T-cell (primary cell): ENCODE data around the gene CNKSR3. TPM values are rescaled to one million over a fixed set of nuclear protein-coding genes. Genes with fewer than 3 reads are reported as not detected.
A peak's percentile ranks its signal among the peaks of the same experiment; 100 is the strongest.

ENCODE experiments used
- ATAC-seq, 4 experiments: fragments of 200-7000 bp in 3 of 4; fragments of 150-1000 bp in 1 of 4; cut with Tn5 transposase; replicated peaks in 1 of 4; 1 replicate in 3 of 4; 2 replicates in 1 of 4; pipeline ENCODE4 v1.10.0; 2021; ENCODE audit warnings: moderate library complexity in 3 of 4, mild to moderate bottlenecking in 2 of 4, moderate number of reproducible peaks in 1 of 4
- CTCF ChIA-PET, 2 donors: fragments of 300-600 bp; sonication (Branson Sonifier 250); formaldehyde crosslinking; loops; one replicate each; lab custom pipeline; 2022; ENCODE audit warnings: antibody characterized with exemption in 2 of 2; lab: Charles Lee
- POLR2A ChIA-PET, 2 donors: fragments of 300-600 bp; sonication (Branson Sonifier 250); formaldehyde crosslinking; loops; one replicate each; lab custom pipeline; 2022; ENCODE audit warnings: antibody characterized with exemption in 2 of 2; lab: Charles Lee
- DNase-seq, 35 experiments: peaks; one replicate each; pipeline versions ENCODE4 v3.0.0 to v3.0.0-alpha.2; 2013 to 2023
- H3K27ac ChIP-seq: one replicate; pipeline ENCODE4 v1.5.1; 2013; ENCODE audit warnings: low read length
- H3K27me3 ChIP-seq, 2 experiments: replicated peaks in 1 of 2; 1 replicate in 1 of 2; 2 replicates in 1 of 2; pipeline versions ENCODE4 v1.6.1 to v1.7.0; 2013; ENCODE audit warnings: low read length in 1 of 2, mixed read lengths in 1 of 2; ENCODE audit not compliant: control insufficient read depth in 2 of 2, insufficient read depth in 2 of 2; ENCODE audit errors: extremely low read depth in 1 of 2
- H3K36me3 ChIP-seq, 2 donors: 1 replicate in 1 of 2; 2 replicates in 1 of 2; pipeline versions ENCODE4 v1.6.1 to v1.7.0; 2013; ENCODE audit warnings: low read length in 1 of 2; ENCODE audit not compliant: control insufficient read depth in 2 of 2, insufficient read depth in 1 of 2; ENCODE audit errors: extremely low read depth in 1 of 2
- H3K4me1 ChIP-seq, 2 experiments: 1 replicate in 1 of 2; 2 replicates in 1 of 2; pipeline versions ENCODE4 v1.6.1 to v1.7.0; 2013; ENCODE audit warnings: low read length in 2 of 2, mixed read lengths in 1 of 2; ENCODE audit not compliant: insufficient read depth in 2 of 2, control insufficient read depth in 1 of 2; ENCODE audit errors: extremely low read depth in 1 of 2
- H3K4me3 ChIP-seq, 2 donors: 1 replicate in 1 of 2; 2 replicates in 1 of 2; pipeline versions ENCODE4 v1.5.1 to v1.7.0; 2013; ENCODE audit warnings: mild to moderate bottlenecking in 2 of 2, low read length in 1 of 2, moderate library complexity in 1 of 2; ENCODE audit not compliant: control insufficient read depth in 1 of 2; ENCODE audit errors: extremely low read depth in 1 of 2
- H3K9me3 ChIP-seq: 2 replicates; pipeline ENCODE4 v1.7.0; 2013
- H3K27ac Mint-ChIP-seq, 2 donors: one replicate each; pipeline ENCODE4 v1.8.0; 2020 to 2021; ENCODE audit warnings: mild to moderate bottlenecking in 2 of 2, mixed read lengths in 2 of 2
- H3K27me3 Mint-ChIP-seq, 2 donors: one replicate each; pipeline ENCODE4 v1.8.0; 2021 to 2022; ENCODE audit warnings: mixed read lengths in 2 of 2
- H3K36me3 Mint-ChIP-seq: one replicate; pipeline ENCODE4 v1.8.0; 2021; ENCODE audit warnings: mixed read lengths
- H3K4me1 Mint-ChIP-seq, 3 donors: one replicate each; pipeline ENCODE4 v1.8.0; 2020 to 2022; ENCODE audit warnings: mixed read lengths in 3 of 3, mild to moderate bottlenecking in 1 of 3
- H3K4me3 Mint-ChIP-seq, 3 donors: one replicate each; pipeline ENCODE4 v1.8.0; 2020 to 2022; ENCODE audit warnings: mild to moderate bottlenecking in 3 of 3, mixed read lengths in 3 of 3, moderate library complexity in 3 of 3
- H3K9me3 Mint-ChIP-seq, 3 donors: one replicate each; pipeline ENCODE4 v1.8.0; 2020 to 2022; ENCODE audit warnings: mixed read lengths in 3 of 3
- WGBS: methylation state at CpG from one replicate; pipeline ENCODE4 v1.1.5; 2013; ENCODE audit warnings: missing lambda C conversion rate; ENCODE audit not compliant: insufficient coverage; 5-methylcytosine and 5-hydroxymethylcytosine counted together
- total RNA-seq, 35 experiments: library from RNA in 6 of 35; stranded (reverse) in 6 of 35; fragments of 120-200 nt in 1 of 35; gene quantifications; one replicate each; pipeline versions ENCODE4 v1.2.1 to v1.2.4 and lab custom pipeline; 2013 to 2026

Gene CNKSR3
- total RNA-seq, 5 donors from 2014 or later (not counting 1 experiment from before 2014, with no cell fraction given), result 0.05 to 0.35 (median 0.20) TPM

- no peak for ATAC-seq
- ChIA-PET POLR2A (no interaction called here), CTCF (interaction anchor here in 1 of 2 donors (1.2 kb wide), 1 partner anchor 13 kb away, joined by 3 read pairs; no protein-coding TSS in a partner anchor)
- no CpG with 5 or more reads among the region's 4 CpGs for WGBS
- H3K4me3 Mint-ChIP-seq, result no peak overlapping the region
- H3K36me3 Mint-ChIP-seq, result no peaks in the 10 kb centered on the region
- peaks cover 0 to 4% of the 10 kb centered on the region in 2 donors for H3K27me3 Mint-ChIP-seq
- no peak overlapping the region for H3K27ac Mint-ChIP-seq
- Histone ChIP-seq H3K9me3 (no peaks in the 10 kb centered on the region), H3K36me3 (no peaks in the 10 kb centered on the region), H3K27me3 (no peaks in the 10 kb centered on the region), H3K4me1 (no peaks in the 10 kb centered on the region), H3K27ac (no peak overlapping the region), H3K4me3 (no peak overlapping the region)
- H3K9me3 Mint-ChIP-seq, result peaks cover 0 to 7% (median 3%) of the 10 kb centered on the region in 3 donors
- H3K4me1 Mint-ChIP-seq, result peaks cover 0 to 5% (median 0%) of the 10 kb centered on the region in 3 donors
- DNase-seq, result no peak
Measured at GRCh38 chr6:154345811-154346210, 164.7 kb downstream of the CNKSR3 start.

GRCh38 chr6:154343473-154344308 is 166.8 kb downstream of the CNKSR3 start:
- peaks cover 0 to 5% (median 0%) of the 10 kb centered on the region in 3 donors for H3K4me1 Mint-ChIP-seq
- Histone ChIP-seq H3K36me3 (no peaks in the 10 kb centered on the region), H3K27ac (no peak overlapping the region), H3K4me1 (no peaks in the 10 kb centered on the region), H3K9me3 (no peaks in the 10 kb centered on the region), H3K4me3 (no peak overlapping the region), H3K27me3 (no peaks in the 10 kb centered on the region)
- H3K27me3 Mint-ChIP-seq, result peaks cover 0 to 4% of the 10 kb centered on the region in 2 donors
- WGBS, result 73% methylated on average over 13 of the region's 16 CpGs
- peak in 1 of 4 experiments; percentile 38 for ATAC-seq
- no peaks in the 10 kb centered on the region for H3K36me3 Mint-ChIP-seq
- no peak overlapping the region for H3K27ac Mint-ChIP-seq
- CTCF ChIA-PET, result no interaction called here
- peaks cover 0 to 7% (median 3%) of the 10 kb centered on the region in 3 donors for H3K9me3 Mint-ChIP-seq
- POLR2A ChIA-PET, result no interaction called here
- no peak for DNase-seq
- H3K4me3 Mint-ChIP-seq, result no peak overlapping the region

GRCh38 chr6:154341871-154342270 is 168.6 kb downstream of the CNKSR3 start:
- no peak for DNase-seq
- Histone ChIP-seq H3K27ac (no peak overlapping the region), H3K4me1 (no peaks in the 10 kb centered on the region), H3K36me3 (no peaks in the 10 kb centered on the region), H3K27me3 (no peaks in the 10 kb centered on the region), H3K4me3 (no peak overlapping the region), H3K9me3 (no peaks in the 10 kb centered on the region)
- 96% methylated on average over 3 of the region's 5 CpGs for WGBS
- Mint-ChIP-seq H3K36me3 (no peaks in the 10 kb centered on the region), H3K4me3 (no peak overlapping the region), H3K27ac (no peak overlapping the region), H3K27me3 (peaks cover 0 to 4% of the 10 kb centered on the region in 2 donors), H3K4me1 (peaks cover 0 to 5% (median 0%) of the 10 kb centered on the region in 3 donors), H3K9me3 (peaks cover 0 to 6% (median 3%) of the 10 kb centered on the region in 3 donors)
- no peak for ATAC-seq
- CTCF ChIA-PET, result no interaction called here
- POLR2A ChIA-PET, result no interaction called here

- no peak overlapping the region for H3K4me3 Mint-ChIP-seq
- H3K36me3 Mint-ChIP-seq, result no peaks in the 10 kb centered on the region
- Histone ChIP-seq H3K9me3 (no peaks in the 10 kb centered on the region), H3K4me3 (no peak overlapping the region), H3K27ac (no peak overlapping the region), H3K27me3 (no peaks in the 10 kb centered on the region), H3K4me1 (no peaks in the 10 kb centered on the region), H3K36me3 (no peaks in the 10 kb centered on the region)
- H3K4me1 Mint-ChIP-seq, result peaks cover 0 to 5% (median 0%) of the 10 kb centered on the region in 3 donors
- ATAC-seq (no peak), DNase-seq (no peak)
- ChIA-PET POLR2A (no interaction called here), CTCF (no interaction called here)
- no peak overlapping the region for H3K27ac Mint-ChIP-seq
- WGBS, result 100% methylated on average over 1 of the region's 4 CpGs
- peaks cover 0 to 3% (median under 1%) of the 10 kb centered on the region in 3 donors for H3K9me3 Mint-ChIP-seq
- H3K27me3 Mint-ChIP-seq, result peaks cover 0 to 4% of the 10 kb centered on the region in 2 donors
Measured at GRCh38 chr6:154341336-154341735, 169.1 kb downstream of the CNKSR3 start.

Other genes starting within 250 kb of the CNKSR3 start
- gene IPCEF1, start 153.9 kb downstream of the CNKSR3 start, total RNA-seq, result 100 to 1,000 TPM in 1 of 5 donors, 10 to 100 TPM in 4; 57.6 to 132 (median 69.4) TPM
- gene SCAF8, start 222.7 kb upstream of the CNKSR3 start, total RNA-seq, result 10 to 100 TPM; 53.1 to 61.1 (median 55.2) TPM